ENCODE measurements around the gene LRRC17.

Gene LRRC17

DNA sequence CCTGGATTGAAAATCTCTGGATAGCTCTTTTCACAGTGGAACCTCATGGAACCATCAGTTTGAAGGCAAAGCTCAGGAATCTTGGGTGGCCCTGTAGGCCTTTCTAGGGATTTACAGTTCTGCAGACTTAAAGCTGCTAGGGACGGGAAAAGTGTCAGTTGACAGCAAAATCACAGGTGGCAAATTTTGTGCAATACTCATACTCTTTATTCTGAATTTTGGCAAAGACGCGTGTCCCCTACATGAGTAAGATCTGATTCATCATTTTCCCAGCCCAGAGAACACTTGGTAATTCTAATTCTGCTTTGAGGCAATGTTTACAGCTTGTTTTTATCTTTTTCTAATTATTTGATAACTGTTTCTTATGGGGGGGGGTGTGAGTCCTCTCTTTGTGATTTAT is 3.6 kb downstream of the LRRC17 start:
- DNase-seq (ENCODE audit: low spot score), result peak; percentile 56
- POLR2A ChIA-PET (ENCODE audit: low non-redundant PET), result no interaction called here
- CTCF ChIA-PET, result interaction anchor here (0.8 kb wide), 1 partner anchor 79 kb away, joined by 5 read pairs; no protein-coding TSS in a partner anchor
- H3K27ac ChIP-seq, result no peak overlapping the region
- no peak for TF ChIP-seq CTCF (conservative IDR thresholded peaks at IDR 0.05; ENCODE audit: low read depth)

DNA sequence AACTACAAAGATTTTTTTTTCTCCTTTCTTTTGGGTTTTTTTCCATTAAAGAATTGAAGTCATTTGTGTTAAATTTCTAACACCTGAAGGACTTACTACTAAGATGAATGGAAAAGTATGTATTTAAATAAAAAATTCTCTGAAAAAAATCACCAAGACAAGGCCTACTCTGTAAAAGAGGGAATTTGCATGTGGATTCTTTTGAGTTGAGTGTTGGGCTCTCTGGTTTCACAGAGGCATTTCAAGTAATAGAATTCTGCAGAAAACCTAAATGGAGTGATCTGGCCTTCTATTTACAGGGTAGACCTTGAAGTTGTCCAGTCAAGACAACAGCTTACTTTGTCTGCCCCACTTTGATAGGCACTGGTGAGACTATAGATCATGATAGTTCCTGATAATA is 4.1 kb downstream of the LRRC17 start:
- POLR2A ChIA-PET (ENCODE audit: low non-redundant PET), result no interaction called here
- no peak for DNase-seq (ENCODE audit: low spot score)
- no peak overlapping the region for H3K27ac ChIP-seq
- CTCF ChIA-PET, result no interaction called here
- no peak for TF ChIP-seq CTCF (conservative IDR thresholded peaks at IDR 0.05; ENCODE audit: low read depth)

- no peak for DNase-seq (ENCODE audit: low spot score)
- POLR2A ChIA-PET (ENCODE audit: low non-redundant PET), result no interaction called here
- TF ChIP-seq CTCF (conservative IDR thresholded peaks at IDR 0.05; ENCODE audit: low read depth), result no peak
- CTCF ChIA-PET, result interaction anchor here (0.5 to 0.6 kb wide), 2 partner anchors 43 to 158 kb away, joined by 3 to 4 read pairs; no protein-coding TSS in a partner anchor
- H3K27ac ChIP-seq, result no peak overlapping the region
Measured at GRCh38 chr7:102917436-102918353, 4.9 kb downstream of the LRRC17 start.

GRCh38 chr7:102918845-102919244 is 6.0 kb downstream of the LRRC17 start:
- ChIA-PET CTCF (no interaction called here), POLR2A (ENCODE audit: low non-redundant PET) (no interaction called here)

GRCh38 chr7:102925976-102926782 is 13.4 kb downstream of the LRRC17 start:
- CTCF ChIA-PET, result no interaction called here
- no peak for TF ChIP-seq CTCF (conservative IDR thresholded peaks at IDR 0.05; ENCODE audit: low read depth)
- POLR2A ChIA-PET (ENCODE audit: low non-redundant PET), result no interaction called here
- no peak overlapping the region for H3K27ac ChIP-seq
- DNase-seq (ENCODE audit: low spot score), result no peak

More at GRCh38 chr7:102918845-102919244, 6.0 kb downstream of the LRRC17 start:
- no peak for TF ChIP-seq CTCF (conservative IDR thresholded peaks at IDR 0.05; ENCODE audit: low read depth)
- H3K27ac ChIP-seq, result no peak overlapping the region
- no peak for DNase-seq (ENCODE audit: low spot score)

GRCh38 chr7:102926783-102927140 is 14.0 kb downstream of the LRRC17 start:
- H3K27ac ChIP-seq, result no peak overlapping the region
- ChIA-PET CTCF (interaction anchor here (0.5 to 1.1 kb wide), 2 partner anchors 17 to 137 kb away, joined by 4 read pairs; no protein-coding TSS in a partner anchor), POLR2A (ENCODE audit: low non-redundant PET) (no interaction called here)
- DNase-seq (ENCODE audit: low spot score), result no peak
- TF ChIP-seq CTCF (conservative IDR thresholded peaks at IDR 0.05; ENCODE audit: low read depth), result no peak

All from RWPE1 (cell line).